GM21515 (cell line): ENCODE data around the gene PLAAT3.
"Not testable (repeated sequence)": the region's sequence is repeated elsewhere in the genome, so short reads cannot be mapped to it uniquely, and the experiment has no call there.

Experiments
- ATAC-seq: cut with Tn5 transposase; IDR thresholded peaks from one replicate; pipeline ENCODE4 v1.9.1; 2021; ENCODE audit not compliant: unreplicated experiment

PLAAT3 gene

GRCh38 chr11:63614136-63614671 lies at the start of gene PLAAT3:
TSS of gene PLAAT3 (minus strand) at chr11:63614433. CDS start at chr11:63614014, 419 bp downstream.
- ATAC-seq: peak; percentile 58

GRCh38 chr11:63663809-63664208 lies 49.6 kb upstream of the PLAAT3 start:
- no peak for ATAC-seq

GRCh38 chr11:63660972-63661371 lies 46.7 kb upstream of the PLAAT3 start:
- no peak for ATAC-seq

- ATAC-seq: no peak
Observed at GRCh38 chr11:63652671-63653070, 38.4 kb upstream of the PLAAT3 start.

DNA sequence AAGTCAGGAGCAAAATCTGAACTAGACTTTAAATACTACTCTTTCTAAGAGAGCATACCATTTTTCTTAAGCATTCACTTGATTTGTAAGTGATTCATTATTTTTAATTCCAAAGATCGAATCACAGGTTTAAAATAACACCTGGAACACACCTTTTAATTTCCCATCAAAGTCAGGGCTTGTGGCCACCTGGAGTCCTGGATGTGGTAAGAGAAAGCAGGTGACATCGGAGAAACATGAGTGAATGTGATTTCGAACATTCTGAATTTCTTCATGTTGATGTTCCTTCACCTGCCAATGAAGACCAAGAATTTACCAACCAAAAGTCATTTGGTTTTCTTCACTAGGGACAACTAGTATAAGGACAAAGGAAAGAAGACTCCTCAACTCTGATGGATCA lies 29.0 kb upstream of the PLAAT3 start:
- ATAC-seq: no peak

GRCh38 chr11:63641727-63642126 lies 27.5 kb upstream of the PLAAT3 start:
- ATAC-seq: no peak

DNA sequence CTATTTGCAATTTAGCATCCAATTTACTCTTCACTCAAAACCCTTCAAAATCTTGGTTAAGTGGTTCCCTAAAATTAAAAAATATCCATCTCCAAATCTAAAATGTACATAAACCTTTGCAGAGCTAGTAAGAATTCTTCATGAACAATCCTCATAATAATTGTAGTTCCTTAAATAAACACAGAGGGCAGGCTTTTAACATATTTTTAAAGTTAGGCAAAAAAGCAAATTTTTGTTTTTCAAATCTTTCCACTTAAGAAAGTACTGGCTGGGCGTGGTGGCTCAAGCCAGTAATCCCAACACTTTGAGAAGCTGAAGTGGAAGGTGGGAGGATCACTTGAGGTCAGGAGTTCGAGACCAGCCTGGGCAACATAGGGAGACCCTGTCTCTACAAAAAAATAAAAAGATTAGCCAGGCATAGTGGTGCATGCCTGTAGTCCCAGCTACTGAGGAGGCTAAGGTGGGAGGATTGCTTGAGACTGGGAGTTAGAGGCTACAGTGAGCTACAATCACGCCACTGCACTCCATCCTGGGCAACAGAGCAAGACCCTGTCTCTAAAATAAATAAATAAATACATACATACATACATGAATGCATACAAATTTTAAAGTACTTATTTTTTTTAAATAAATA lies 25.1 kb upstream of the PLAAT3 start:
- no peak for ATAC-seq

DNA sequence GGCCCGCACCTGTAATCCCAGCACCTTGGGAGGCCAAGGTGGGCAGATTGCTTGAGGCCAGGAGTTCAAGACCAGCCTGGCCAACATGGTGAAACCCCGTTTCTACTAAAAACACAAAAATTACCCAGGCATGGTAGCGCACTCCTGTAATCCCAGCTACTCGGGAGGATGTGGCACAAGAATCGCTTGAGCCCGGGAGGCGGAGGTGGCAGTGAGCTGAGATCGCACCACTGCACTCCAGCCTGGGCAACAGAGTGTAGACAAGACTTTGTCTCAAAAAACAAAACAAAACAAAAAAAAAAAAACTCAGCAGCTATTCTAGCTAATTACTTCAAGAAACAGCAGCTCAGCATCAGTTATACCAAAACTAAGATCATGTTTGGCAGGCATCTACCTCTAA lies 24.2 kb upstream of the PLAAT3 start:
- not testable (repeated sequence) for ATAC-seq

DNA sequence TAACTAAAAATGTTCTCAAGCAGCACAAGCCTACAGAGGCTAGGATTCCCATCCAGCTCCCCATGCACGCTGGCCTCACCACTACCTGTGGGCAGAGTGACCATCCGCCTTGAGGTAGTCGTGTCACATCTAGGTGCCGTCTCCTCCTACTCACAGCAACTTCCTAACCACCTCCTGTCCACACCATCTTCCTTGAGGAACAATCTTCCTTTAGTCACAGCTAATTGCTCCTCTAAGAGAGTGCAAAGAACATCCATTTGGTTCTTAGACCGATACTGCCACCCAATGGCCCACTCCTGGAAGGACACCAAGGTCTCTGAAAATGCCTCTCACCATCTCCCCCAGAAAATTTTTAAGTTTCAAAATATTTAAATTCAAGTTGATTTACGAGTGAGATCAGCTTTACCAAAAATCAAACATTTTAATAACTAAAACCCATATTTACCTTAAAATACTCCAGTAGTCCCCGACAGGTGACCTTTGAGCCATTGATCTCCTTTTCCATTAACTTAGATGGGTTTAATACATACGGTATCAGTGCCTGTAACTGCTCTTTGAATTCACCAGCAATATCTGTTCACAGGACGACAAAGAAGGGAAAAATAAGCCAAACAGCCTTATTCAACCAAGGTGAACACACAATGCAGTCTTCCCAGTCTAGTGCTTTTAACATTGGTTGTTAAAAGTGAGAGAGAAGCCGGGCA lies 21.7 kb upstream of the PLAAT3 start:
- ATAC-seq: no peak

DNA sequence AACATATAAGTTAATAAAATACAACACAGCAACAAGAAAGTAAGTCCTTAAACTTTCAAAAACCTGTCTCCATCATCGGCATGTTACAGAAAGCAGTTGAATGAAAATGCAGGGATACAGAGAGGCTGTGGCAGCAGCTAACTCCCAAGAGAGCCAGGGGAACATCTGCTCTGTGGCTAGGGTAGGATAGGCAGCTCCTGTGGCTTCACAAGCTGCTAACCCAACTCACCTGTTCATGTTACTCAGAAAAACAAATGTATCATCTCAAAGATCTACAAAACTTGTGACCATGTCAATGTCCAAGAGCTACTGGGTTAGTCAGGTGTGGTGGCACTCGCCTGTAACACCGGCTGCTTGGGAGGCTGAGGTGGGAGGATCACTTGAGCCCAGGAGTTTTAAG lies 15.2 kb upstream of the PLAAT3 start:
- ATAC-seq: no peak

DNA sequence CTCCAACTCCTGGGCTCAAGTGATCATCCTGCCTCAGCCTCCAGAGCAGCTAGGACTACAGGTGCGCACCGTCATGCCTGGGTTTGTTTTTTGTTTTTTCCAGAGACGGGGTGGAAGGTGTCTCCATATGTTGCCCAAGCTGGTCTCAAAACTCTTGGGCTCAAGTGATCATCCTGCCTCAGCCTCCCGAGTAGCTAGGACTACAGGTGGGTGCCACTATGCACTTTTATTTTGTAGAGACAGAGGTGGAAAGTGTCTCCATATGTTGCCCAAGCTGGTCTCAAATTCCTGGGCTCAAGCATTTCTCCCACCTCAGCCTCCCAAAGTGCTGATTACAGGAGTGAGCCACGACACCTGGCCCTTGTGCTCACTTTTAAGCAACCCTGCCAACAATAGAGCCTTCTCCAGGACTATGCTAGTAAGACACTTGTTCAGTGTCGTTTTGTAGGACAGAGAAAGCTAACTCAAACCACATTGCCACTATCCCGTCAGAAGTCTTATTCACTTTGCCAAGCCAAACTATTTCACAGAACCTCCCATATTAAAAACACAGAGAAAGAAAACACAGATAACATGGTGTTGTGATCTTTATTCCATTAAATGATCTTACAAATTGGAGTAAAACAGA lies 9.4 kb upstream of the PLAAT3 start:
- no peak for ATAC-seq

GRCh38 chr11:63622323-63622722 lies 8.1 kb upstream of the PLAAT3 start:
- no peak for ATAC-seq

GRCh38 chr11:63621071-63621470 lies 6.8 kb upstream of the PLAAT3 start:
- no peak for ATAC-seq

DNA sequence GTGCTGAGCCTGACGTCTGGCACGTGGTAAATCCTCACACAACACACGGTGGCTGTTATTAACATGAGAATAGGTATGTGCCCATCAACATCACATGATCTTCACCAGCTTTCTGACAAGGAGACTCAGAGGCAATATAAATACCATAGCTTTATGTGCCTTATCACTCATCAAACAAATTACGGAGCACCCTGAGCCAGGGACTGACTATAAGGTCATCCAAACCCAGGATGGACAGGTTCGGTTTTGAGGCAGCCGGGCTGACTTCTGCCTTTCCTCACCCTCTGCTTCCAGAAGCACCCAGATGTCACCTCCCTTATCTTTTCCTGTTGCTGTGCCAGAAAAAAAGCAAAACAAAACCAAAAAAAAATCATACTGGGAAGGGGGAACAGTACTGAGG lies 5.7 kb upstream of the PLAAT3 start:
- ATAC-seq: no peak

DNA sequence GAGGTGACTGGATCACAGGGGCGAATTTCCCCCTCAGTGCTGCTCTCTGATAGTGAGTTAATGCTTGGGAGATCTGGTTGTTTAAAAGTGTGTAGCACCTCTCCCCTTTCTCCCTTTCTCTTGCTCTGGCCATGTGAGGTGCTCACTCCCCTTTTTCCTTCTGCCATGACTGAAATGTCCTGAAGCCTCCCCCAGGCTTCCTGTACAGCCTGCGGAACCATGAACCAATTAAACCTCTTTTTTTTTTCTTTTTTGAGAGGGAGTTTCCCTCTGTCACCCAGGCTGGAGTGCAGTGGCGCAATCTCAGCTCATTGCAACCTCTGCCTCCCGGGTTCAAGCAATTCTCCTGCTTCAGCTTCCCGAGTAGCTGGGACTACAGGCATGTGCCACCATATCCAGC lies 3.5 kb upstream of the PLAAT3 start:
- ATAC-seq: not testable (repeated sequence)

DNA sequence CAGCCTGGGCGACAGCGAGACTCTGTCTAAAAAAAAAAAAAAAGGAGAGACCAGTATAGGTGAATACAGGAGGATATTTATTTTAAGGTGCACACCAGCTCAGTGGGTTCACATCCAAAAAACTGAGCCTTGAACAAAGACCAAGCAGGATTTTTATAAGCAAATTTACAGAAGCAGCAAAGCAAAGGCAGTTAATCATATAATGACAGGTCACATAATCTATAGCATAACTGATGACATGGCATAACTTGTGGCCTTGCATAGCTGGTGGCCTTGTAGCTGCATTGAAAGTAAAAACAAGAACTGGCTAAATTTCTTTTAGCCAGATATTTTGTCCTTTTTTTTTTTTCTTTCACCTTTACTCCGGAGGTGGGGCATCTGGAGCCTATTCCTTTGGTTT lies 2.7 kb upstream of the PLAAT3 start:
- no peak for ATAC-seq

- peak; percentile 49 for ATAC-seq
Observed at GRCh38 chr11:63613517-63614135, 607 bp downstream of the PLAAT3 start.

DNA sequence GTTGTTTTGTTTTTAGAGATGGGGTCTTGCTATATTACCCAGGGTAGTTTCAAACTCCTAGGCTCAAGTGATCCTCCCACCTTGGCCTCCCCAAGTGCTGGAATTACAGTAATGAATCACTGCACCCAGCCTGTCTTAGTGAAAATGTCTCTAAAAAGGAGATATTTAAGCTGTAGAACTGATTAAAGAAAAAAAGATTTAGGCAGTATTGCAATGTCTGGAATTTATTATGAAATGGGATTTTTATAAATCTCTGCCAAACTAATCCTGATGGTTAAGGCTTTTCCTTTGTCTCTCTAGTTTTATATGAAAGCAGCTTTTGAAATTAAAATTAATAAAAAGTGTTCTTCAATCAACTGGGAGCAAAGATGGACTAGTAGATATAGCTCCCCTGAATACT lies 2.1 kb downstream of the PLAAT3 start:
- ATAC-seq: no peak

DNA sequence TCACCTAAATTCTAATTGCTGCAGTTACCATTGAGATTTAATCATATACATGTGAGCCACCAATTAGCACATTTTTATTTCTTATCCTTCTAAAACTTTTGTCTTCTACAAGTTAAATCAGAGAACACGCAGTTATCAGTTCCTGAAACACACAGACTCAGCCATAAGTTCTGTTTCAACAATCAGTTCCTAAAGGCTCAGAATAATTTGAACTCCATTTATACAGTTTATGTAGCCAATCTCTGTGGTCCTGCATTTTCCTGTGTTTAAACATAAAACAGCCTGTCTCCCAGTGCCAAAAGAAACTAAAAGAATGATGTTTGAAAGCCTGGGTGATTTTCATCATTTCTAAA lies 2.9 kb downstream of the PLAAT3 start:
- ATAC-seq: no peak

DNA sequence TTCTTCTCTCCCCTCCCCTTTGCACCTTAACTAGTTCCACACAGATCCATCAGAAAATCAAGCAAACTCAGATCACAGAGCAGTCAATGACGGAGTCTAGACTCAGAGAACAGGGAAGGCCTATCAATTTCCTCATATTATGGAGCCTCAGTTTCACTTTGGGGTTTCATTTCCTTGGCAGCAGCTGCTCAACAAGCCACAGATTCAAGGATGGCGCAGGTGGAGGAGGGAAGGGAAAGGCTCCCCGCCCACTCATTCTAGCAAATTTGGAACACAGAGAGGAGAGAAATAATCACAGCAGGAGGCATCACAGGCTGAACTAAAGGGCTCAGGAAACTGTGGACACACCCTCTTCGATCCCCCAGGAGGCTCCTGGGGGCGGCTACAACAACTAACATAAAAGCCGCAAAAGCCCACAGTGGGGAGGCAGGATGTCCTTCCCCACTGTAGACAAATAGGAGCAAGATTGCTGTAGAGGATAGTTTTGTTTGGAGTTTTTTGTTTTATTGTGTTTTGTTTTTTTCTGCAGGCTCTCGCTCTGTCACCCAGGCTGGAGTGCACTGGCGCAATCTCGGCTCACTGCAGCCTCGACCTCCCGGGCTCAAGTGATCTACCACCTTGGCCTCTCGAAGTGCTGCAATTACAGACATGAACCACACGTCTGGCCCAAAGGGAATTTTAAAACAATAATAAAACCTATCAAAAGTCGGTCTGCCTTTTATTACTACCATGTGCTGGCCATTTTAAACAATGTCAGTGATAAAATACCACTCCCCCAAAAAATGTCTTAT lies 3.4 kb downstream of the PLAAT3 start:
- ATAC-seq: no peak

DNA sequence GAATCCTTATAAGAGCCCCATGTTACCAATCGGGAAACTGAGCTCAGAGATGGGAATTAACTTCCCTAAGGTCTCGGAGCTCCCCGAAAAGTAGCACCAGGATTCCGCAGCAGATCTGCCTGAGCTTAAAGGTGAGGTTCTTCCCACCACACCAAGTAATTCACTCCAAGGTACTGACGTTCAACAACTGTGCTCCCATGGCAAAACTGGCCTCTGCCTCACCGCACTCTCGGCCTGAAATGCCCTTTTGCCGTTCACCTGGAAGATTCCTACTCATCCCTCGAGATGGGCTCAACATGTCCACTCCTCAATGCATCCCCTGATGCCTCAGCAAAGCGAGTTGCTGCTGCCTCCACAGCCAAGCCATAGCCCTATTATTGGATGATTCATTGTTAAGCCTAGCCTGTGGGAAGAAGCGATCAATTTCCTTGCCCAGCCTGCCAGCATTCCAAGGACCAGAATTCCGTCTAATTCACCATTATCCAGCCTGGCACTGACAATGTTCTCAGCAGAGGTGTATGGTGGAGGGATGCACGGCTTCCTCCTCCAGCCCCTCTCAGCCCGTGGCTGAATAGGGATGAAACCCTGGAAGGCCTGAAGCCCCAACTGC lies 4.2 kb downstream of the PLAAT3 start:
- ATAC-seq: no peak
